Right atrium auricular region (tissue), 2 donors: ENCODE results near the gene CERS6. TPM values are rescaled to one million over a fixed set of nuclear protein-coding genes. Genes with fewer than 3 reads are reported as not detected.
"Not testable (repeated sequence)": the region's sequence is repeated elsewhere in the genome, so short reads cannot be mapped to it uniquely, and the experiment has no call there.

ENCODE experiments used
- DNase-seq: peaks from one replicate; pipeline ENCODE4 v3.0.0-alpha.2; 2019; ENCODE audit warnings: low spot score
- H3K27ac ChIP-seq, 2 donors: fragments of 200-600 bp; sonication (generic); 1 replicate in 1 of 2; 2 replicates in 1 of 2; pipeline ENCODE4 v1.5.1; 2016 to 2019
- H3K27me3 ChIP-seq, 2 donors: fragments of 200-600 bp; sonication (generic); one replicate each; pipeline versions ENCODE4 v1.5.1 to v1.6.0; 2017 to 2019
- H3K36me3 ChIP-seq: fragments of 200-600 bp; sonication (generic); one replicate; pipeline ENCODE4 v1.5.1; 2016
- H3K4me1 ChIP-seq, 2 donors: fragments of 200-600 bp; sonication (generic); one replicate each; pipeline versions ENCODE4 v1.5.1 to v1.6.0; 2017 to 2019
- H3K4me3 ChIP-seq, 2 donors: fragments of 200-600 bp; sonication (generic); 1 replicate in 1 of 2; 2 replicates in 1 of 2; pipeline ENCODE4 v1.5.1; 2017 to 2019; ENCODE audit warnings: mild to moderate bottlenecking in 1 of 2, moderate library complexity in 1 of 2
- H3K9me3 ChIP-seq, 2 donors: fragments of 200-600 bp; sonication (generic); one replicate each; pipeline ENCODE4 v1.5.1; 2019
- CTCF ChIP-seq, 2 donors: fragments of 200-600 bp; sonication (generic); IDR thresholded peaks; one replicate each; pipeline ENCODE4 v1.5.1; 2019; ENCODE audit warnings: antibody characterized with exemption in 2 of 2
- total RNA-seq, 2 donors: library from RNA; depleted of rRNA; stranded (reverse); fragments of >200 nt; gene quantifications; one replicate each; pipeline ENCODE4 v1.1.0, GENCODE V29; 2016

Gene CERS6
- total RNA-seq, 2 donors from 2014 or later: 59.4 to 74.5 TPM

GRCh38 chr2:168490946-168491605, 35.0 kb downstream of the CERS6 start:
- H3K36me3 ChIP-seq: no peaks in the 10 kb centered on the region
- H3K4me3 ChIP-seq: no peak overlapping the region
- no peaks in the 10 kb centered on the region for H3K27me3 ChIP-seq
- no peaks in the 10 kb centered on the region for H3K9me3 ChIP-seq
- H3K4me1 ChIP-seq: peaks cover 0 to 21% of the 10 kb centered on the region in 2 donors
- no peak for TF ChIP-seq CTCF (IDR thresholded peaks at IDR 0.05)
- DNase-seq: no peak
- peak overlapping the region; percentile 43 to 53 for H3K27ac ChIP-seq

- not testable (repeated sequence) for DNase-seq, H3K9me3 ChIP-seq, H3K27me3 ChIP-seq, H3K4me3 ChIP-seq, H3K36me3 ChIP-seq
- H3K27ac ChIP-seq: peak overlapping the region in 1 of 2 donors; percentile 53
- H3K4me1 ChIP-seq: peaks cover 0 to 21% of the 10 kb centered on the region in 2 donors
Observed at GRCh38 chr2:168491728-168492127, 35.7 kb downstream of the CERS6 start.

GRCh38 chr2:168493219-168493618, 37.1 kb downstream of the CERS6 start:
- not testable (repeated sequence) for H3K27ac ChIP-seq

GRCh38 chr2:168494190-168494711, 38.2 kb downstream of the CERS6 start:
- H3K9me3 ChIP-seq: no peaks in the 10 kb centered on the region
- H3K36me3 ChIP-seq: no peaks in the 10 kb centered on the region
- peaks cover 0 to 21% of the 10 kb centered on the region in 2 donors for H3K4me1 ChIP-seq
- no peak for TF ChIP-seq CTCF (IDR thresholded peaks at IDR 0.05)
- H3K4me3 ChIP-seq: no peak overlapping the region
- no peaks in the 10 kb centered on the region for H3K27me3 ChIP-seq
- H3K27ac ChIP-seq: no peak overlapping the region
- no peak for DNase-seq

More at GRCh38 chr2:168493219-168493618, 37.1 kb downstream of the CERS6 start:
- H3K27me3 ChIP-seq, H3K9me3 ChIP-seq, DNase-seq, H3K36me3 ChIP-seq, H3K4me3 ChIP-seq: not testable (repeated sequence)
- H3K4me1 ChIP-seq: peaks cover 0 to 21% of the 10 kb centered on the region in 2 donors

- Histone ChIP-seq H3K36me3 (no peaks in the 10 kb centered on the region), H3K4me3 (no peak overlapping the region), H3K27ac (no peak overlapping the region), H3K4me1 (peaks cover 0 to 11% of the 10 kb centered on the region in 2 donors), H3K27me3 (no peaks in the 10 kb centered on the region), H3K9me3 (no peaks in the 10 kb centered on the region)
- no peak for DNase-seq
- TF ChIP-seq CTCF (IDR thresholded peaks at IDR 0.05): no peak
Observed at GRCh38 chr2:168495524-168495923, 39.5 kb downstream of the CERS6 start.

- DNase-seq: no peak
- H3K4me1 ChIP-seq: peaks cover 0 to 1% of the 10 kb centered on the region in 2 donors
- no peaks in the 10 kb centered on the region for H3K9me3 ChIP-seq
- no peak for TF ChIP-seq CTCF (IDR thresholded peaks at IDR 0.05)
- H3K36me3 ChIP-seq: no peaks in the 10 kb centered on the region
- H3K27me3 ChIP-seq: no peaks in the 10 kb centered on the region
- H3K4me3 ChIP-seq: no peak overlapping the region
- H3K27ac ChIP-seq: no peak overlapping the region
Observed at GRCh38 chr2:168496906-168497305, 40.8 kb downstream of the CERS6 start.

- Histone ChIP-seq H3K36me3 (no peaks in the 10 kb centered on the region), H3K27ac (no peak overlapping the region), H3K4me1 (peaks cover 0 to 10% of the 10 kb centered on the region in 2 donors), H3K27me3 (no peaks in the 10 kb centered on the region), H3K9me3 (no peaks in the 10 kb centered on the region), H3K4me3 (no peak overlapping the region)
- no peak for TF ChIP-seq CTCF (IDR thresholded peaks at IDR 0.05)
- no peak for DNase-seq
Observed at GRCh38 chr2:168499500-168499899, 43.4 kb downstream of the CERS6 start.
